Glomerular visceral epithelial cell (primary cell): ENCODE measurements around the gene CES2.
"Not testable (repeated sequence)": the region's sequence is repeated elsewhere in the genome, so short reads cannot be mapped to it uniquely, and the experiment has no call there.

Experiments used
- DNase-seq: peaks from one replicate; pipeline ENCODE4 v3.0.0-alpha.2; 2016; ENCODE audit errors: extremely low spot score

Gene CES2

DNA sequence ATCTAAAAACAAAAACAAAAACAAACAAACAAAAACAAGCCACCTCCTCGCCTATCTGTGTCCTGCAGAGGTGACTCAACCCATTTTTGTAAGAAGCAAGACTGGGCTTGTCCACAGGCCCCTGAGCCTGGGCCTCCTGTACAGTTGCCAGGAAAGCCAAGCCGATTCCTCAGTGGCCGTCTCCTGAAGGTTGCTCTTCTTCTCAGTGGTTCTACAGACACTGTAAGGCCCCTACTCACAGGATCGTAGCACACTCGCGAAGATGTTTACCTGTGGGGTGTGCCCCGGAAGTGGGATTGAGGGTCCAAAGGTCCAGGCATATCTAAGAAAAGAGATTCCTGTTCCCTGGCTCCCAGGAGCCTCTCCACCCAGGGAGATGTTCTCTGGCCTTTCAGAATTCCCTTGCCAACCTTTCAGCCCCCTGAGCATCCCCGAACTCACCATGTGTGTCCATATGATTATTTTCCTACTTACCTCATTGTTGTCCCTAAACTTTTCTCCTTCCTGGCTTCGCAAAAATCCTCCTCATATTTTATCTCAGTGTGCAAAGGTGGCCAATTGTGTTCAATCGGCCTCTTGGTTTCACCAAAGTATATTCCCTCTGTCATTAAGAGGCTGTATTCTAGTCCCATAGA is 18.3 kb downstream of the CES2 start:
- no peak for DNase-seq

- peak; percentile 74 for DNase-seq
Measured at GRCh38 chr16:66954097-66954659, 18.9 kb downstream of the CES2 start.

- DNase-seq = not testable (repeated sequence)
Measured at GRCh38 chr16:66955363-66956153, 20.2 kb downstream of the CES2 start.

DNA sequence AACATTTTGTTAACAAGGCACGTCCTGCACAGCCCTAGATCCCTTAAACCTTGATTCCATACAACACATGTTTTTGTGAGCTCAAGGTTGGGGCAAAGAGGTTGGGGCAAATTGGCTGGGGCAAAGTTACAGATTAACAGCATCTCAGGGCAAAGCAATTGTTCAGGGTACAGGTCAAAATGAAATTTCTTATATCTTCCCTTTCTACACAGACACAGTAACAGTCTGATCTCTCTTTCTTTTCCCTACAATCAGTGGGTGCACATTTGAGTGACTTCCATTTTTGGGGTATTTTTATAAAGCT is 20.8 kb downstream of the CES2 start:
- not testable (repeated sequence) for DNase-seq

- DNase-seq = no peak
Measured at GRCh38 chr16:66958857-66959703, 23.8 kb downstream of the CES2 start.

GRCh38 chr16:66959704-66960161 is 24.4 kb downstream of the CES2 start:
- no peak for DNase-seq

DNA sequence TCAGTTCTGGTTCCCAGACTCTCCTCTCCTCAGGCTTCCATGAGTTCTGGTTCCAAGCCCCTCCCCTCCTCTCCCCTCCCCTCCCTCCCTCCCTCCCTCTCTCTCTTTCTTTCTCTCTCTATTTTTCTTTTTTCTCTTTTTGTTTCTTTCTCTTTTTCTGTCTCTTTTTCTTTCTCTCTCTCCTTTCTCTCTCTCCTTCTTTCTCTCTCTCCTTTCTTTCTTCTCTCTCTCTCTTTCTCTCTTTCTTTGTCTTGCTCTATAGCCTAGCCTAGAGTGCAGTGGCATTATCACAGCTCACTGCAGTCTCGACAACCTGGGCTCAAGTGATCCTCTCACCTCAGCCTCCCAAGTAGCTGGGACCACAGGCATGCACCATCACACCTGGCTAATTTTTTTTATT is 25.0 kb downstream of the CES2 start:
- DNase-seq = no peak

- peak; percentile 67 for DNase-seq
Measured at GRCh38 chr16:66961065-66961744, 25.9 kb downstream of the CES2 start, which contains the start of gene CES3. Gene CES3 (plus strand): TSS chr16:66961266. CDS start chr16:66961308, 42 bp downstream.

GRCh38 chr16:66961914-66962313 is 26.6 kb downstream of the CES2 start:
- DNase-seq = no peak

- no peak for DNase-seq
Measured at GRCh38 chr16:66964049-66964448, 28.7 kb downstream of the CES2 start.

DNA sequence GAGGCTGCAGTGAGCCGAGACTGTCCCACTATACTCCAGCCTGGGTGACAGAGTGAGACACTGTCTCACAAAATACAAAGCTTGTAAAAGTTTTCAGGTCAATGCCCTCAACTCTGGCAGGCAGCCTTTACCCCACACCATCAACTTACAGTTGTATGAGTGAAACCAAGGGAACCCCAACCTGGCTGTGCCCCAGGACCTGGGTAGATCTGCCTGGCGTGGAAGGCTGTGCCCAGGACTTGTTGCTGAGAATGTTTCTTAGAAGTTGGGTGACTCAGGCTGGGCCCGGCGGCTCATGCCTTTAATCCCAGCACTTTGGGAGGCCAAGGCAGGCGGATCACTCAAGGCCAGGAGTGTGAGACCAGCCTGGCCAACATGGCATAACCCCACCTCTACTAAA is 33.5 kb downstream of the CES2 start:
- no peak for DNase-seq

DNA sequence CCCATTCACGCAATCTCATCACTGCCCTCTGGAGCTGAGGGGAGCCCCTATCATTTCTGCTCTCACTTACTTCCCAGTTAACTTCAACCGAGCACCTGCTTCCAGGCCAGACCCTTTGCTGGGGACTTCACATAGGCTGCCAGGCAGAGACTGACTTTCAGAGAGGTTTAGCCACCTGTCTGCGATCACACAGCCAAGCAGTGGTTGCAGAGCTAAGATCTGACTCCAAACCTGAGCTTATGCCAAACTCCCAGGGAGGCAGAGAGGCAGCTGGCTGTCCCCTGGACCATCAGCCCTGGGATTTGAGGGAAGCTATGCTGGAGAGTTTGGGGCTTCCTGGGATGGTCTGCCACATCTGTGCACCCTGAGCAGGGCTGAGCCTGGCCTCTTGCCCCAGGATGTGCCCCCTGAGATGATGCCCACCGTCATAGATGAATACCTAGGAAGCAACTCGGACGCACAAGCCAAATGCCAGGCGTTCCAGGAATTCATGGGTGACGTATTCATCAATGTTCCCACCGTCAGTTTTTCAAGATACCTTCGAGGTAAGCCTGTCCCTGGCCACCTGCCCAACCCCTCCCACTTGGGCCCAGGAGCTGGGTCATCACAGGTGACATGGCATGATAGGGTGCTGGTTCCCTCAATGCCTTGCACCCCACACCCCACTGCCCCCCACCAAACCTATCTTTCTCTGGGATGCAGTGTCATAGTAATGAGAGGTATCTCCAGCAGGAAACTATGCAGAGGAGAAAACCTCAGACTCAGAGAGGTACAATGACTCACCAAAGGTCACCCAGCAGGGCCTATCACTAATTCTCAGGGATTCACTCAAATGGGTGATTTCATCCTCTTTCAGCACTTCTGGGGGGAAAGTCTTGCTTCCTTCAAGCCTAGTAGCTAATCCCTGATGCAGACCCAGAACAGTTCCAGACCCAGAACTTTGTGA is 35.7 kb downstream of the CES2 start:
- DNase-seq = peak; percentile 82

DNA sequence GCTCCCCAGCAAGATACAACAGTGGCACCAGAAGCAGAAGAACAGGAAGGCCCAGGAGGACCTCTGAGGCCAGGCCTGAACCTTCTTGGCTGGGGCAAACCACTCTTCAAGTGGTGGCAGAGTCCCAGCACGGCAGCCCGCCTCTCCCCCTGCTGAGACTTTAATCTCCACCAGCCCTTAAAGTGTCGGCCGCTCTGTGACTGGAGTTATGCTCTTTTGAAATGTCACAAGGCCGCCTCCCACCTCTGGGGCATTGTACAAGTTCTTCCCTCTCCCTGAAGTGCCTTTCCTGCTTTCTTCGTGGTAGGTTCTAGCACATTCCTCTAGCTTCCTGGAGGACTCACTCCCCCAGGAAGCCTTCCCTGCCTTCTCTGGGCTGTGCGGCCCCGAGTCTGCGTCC is 37.7 kb downstream of the CES2 start:
- no peak for DNase-seq

DNA sequence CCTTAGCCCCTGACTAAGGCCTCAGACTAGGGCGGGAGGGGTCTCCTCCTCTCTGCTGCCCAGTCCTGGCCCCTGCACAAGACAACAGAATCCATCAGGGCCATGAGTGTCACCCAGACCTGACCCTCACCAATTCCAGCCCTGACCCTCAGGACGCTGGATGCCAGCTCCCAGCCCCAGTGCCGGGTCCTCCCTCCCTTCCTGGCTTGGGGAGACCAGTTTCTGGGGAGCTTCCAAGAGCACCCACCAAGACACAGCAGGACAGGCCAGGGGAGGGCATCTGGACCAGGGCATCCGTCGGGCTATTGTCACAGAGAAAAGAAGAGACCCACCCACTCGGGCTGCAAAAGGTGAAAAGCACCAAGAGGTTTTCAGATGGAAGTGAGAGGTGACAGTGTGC is 38.4 kb downstream of the CES2 start:
- DNase-seq = no peak

DNA sequence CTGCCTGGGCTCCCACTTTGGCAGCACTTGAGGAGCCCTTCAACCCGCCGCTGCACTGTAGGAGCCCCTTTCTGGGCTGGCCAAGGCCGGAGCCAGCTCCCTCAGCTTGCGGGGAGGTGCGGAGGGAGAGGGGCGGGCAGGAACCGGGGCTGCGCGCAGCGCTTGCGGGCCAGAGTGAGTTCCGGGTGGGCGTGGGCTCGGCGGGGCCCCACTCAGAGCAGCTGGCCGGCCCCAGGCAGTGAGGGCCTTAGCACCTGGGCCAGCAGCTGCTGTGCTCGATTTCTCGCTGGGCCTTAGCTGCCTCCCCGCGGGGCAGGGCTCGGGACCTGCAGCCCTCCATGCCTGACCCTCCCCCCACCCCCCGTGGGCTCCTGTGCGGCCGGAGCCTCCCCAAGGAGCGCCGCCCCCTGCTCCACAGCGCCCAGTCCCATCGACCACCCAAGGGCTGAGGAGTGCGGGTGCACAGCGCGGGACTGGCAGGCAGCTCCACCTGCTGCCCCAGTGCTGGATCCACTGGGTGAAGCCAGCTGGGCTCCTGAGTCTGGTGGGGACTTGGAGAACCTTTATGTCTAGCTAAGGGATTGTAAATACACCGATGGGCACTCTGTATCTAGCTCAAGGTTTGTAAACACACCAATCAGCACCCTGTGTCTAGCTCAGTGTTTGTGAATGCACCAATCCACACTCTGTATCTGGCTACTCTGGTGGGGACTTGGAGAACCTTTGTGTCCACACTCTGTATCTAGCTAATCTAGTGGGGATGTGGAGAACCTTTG is 39.0 kb downstream of the CES2 start:
- DNase-seq = not testable (repeated sequence)

DNA sequence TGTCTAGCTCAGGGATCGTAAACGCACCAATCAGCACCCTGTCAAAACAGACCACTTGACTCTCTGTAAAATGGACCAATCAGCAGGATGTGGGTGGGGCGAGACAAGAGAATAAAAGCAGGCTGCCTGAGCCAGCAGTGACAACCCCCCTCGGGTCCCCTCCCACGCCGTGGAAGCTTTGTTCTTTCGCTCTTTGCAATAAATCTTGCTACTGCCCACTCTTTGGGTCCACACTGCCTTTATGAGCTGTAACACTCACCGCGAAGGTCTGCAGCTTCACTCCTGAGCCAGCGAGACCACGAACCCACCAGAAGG is 39.6 kb downstream of the CES2 start:
- not testable (repeated sequence) for DNase-seq

GRCh38 chr16:66975302-66975893 is 40.1 kb downstream of the CES2 start:
- no peak for DNase-seq

DNA sequence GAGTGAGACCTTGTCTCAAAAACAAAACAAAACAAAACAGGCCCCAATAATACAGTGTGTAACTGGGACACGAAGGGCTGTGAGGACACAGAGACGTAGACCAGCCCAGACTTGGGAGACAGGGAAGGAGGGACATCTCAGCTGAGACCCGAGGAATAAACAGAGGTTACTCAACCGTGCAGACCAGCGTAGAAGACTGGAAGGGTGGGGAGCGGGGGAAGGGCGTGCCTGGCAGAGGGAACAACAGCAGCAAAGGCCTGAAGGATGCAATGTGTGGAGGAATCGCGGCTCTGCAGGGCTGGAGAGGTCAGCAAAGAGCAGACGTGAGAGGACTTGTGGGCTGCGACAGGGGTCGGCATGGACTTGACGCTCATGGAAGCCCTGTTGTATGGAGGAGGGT is 41.4 kb downstream of the CES2 start:
- no peak for DNase-seq

GRCh38 chr16:66977341-66978113 is 42.2 kb downstream of the CES2 start:
- DNase-seq = peak; percentile 83
